Astrocyte (in vitro differentiated cells and primary cell): ENCODE results near the gene FANK1.

Experiments used
- EZH2 ChIP-seq: IDR thresholded peaks from 2 replicates; pipeline ENCODE4 v1.6.1; 2012; ENCODE audit warnings: mild to moderate bottlenecking, low read length, inconsistent platforms; ENCODE audit not compliant: insufficient read depth
- TF ChIP-seq, protein P1 (sequence below): IDR thresholded peaks from 2 replicates; pipeline ENCODE4 v1.5.1; 2011; ENCODE audit warnings: low read depth, mild to moderate bottlenecking, inconsistent platforms, low read length, moderate library complexity; ENCODE audit not compliant: insufficient read depth

DNA sequence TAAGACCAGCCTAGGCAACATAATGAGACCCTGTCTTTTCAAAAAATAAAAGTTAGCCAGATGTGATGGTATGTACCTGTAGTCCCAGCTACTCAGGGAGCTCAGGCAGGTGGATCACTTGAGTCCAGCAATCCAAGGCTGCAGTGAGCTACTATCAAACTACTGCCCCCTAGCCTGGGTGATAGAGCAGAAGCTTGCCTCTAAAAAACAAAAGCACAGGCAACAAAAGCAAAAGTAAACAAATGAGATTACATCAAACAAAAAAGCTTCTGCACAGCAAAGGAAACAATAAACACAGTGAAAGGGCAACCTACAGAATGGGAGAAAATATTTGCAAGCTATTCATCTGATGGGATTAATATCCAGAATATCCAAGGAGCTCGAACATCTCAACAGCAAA is 65.4 kb downstream of the FANK1 start:
- TF ChIP-seq, protein P1, sequence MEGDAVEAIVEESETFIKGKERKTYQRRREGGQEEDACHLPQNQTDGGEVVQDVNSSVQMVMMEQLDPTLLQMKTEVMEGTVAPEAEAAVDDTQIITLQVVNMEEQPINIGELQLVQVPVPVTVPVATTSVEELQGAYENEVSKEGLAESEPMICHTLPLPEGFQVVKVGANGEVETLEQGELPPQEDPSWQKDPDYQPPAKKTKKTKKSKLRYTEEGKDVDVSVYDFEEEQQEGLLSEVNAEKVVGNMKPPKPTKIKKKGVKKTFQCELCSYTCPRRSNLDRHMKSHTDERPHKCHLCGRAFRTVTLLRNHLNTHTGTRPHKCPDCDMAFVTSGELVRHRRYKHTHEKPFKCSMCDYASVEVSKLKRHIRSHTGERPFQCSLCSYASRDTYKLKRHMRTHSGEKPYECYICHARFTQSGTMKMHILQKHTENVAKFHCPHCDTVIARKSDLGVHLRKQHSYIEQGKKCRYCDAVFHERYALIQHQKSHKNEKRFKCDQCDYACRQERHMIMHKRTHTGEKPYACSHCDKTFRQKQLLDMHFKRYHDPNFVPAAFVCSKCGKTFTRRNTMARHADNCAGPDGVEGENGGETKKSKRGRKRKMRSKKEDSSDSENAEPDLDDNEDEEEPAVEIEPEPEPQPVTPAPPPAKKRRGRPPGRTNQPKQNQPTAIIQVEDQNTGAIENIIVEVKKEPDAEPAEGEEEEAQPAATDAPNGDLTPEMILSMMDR: no peak
- no peak for TF ChIP-seq EZH2
